ENCODE measurements around the gene DIO1. TPM values are rescaled to one million over a fixed set of nuclear protein-coding genes. Genes with fewer than 3 reads are reported as not detected.

Gene DIO1
- polyA plus RNA-seq, 2 donors: 0.04 to 0.31 TPM

DNA sequence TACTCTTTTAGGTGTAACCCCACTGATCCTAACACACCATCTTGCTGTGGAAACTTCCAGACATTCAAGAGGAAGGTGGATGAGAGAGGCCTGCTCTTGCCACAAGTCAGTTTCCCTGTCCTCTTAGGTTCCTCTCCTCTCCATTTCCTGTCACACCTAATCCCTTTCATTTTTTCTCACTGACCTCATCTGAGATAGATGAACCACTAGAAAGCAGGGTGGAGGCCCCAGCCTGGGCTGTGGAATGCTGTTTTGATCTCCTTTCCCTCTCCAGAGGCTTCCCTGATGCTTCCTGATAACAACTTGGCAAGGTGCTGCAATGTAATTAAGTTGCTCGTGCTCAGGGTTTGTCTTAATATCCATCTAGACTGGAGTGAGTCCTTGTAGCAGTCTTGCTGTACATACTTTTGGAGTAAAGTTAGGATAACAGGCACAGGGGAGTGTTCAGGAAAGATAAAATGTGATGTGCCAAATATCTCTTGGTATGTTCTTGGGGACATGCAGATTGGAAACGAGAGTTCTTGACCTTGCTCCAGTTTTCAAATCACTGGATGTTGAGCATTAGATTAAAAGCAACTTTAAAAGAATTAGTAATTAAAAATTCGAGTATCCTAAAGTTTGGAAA lies 63.3 kb downstream of the DIO1 start:
- peak overlapping the region; percentile 12 to 40 for H3K27ac ChIP-seq (ENCODE audit: low read depth in 2 of 2, low read length in 1 of 2)
- H3K9me3 ChIP-seq (ENCODE audit: control insufficient read depth in 2 of 2, insufficient read depth in 1 of 2, low read depth in 1 of 2, low read length in 1 of 2): no peaks in the 10 kb centered on the region
- WGBS, 2 donors: 45 to 49% methylated on average over 3 of the region's 3 CpGs
- H3K4me3 ChIP-seq (ENCODE audit: low read depth in 1 of 2, low read length in 2 of 2): no peak overlapping the region
- no peaks in the 10 kb centered on the region for H3K27me3 ChIP-seq (ENCODE audit: control insufficient read depth in 1 of 2, insufficient read depth in 2 of 2, low read length in 2 of 2)
- no peaks in the 10 kb centered on the region for H3K4me1 ChIP-seq (ENCODE audit: control insufficient read depth in 2 of 2, insufficient read depth in 2 of 2, low read length in 1 of 2)
- H3K36me3 ChIP-seq (ENCODE audit: control insufficient read depth in 2 of 2, insufficient read depth in 2 of 2, low read length in 1 of 2): peaks cover 0 to 9% of the 10 kb centered on the region in 2 donors

DNA sequence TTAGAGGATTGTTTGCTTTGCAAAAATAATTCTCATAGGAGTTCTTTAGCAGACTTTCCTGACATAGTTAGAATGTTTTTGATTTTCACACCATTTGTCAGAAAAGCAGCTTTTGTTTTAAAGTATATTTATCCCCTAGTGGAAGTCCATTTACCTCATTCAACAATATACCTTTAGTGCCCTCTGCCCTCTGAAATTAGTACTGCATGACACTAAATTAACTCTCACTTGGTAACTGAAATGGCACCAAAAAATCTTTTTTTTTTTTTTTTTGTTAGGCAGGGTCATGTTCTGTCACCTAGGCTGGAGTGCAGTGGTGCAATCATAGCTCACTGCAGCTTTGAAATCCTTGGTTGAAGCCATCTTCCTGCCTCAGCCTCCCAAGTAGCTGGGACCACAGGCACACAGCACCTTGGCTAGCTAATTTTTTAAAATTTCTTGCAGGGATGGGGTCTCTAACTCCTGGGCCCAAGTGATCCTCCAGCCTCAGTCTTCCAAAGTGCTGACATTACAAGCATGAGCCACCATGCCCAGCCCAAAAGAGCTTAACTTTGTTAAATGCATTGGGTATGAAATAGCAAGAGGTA lies 65.8 kb downstream of the DIO1 start:
- Histone ChIP-seq H3K36me3 (ENCODE audit: control insufficient read depth in 2 of 2, insufficient read depth in 2 of 2, low read length in 1 of 2) (peaks cover 6 to 23% of the 10 kb centered on the region in 2 donors), H3K27me3 (ENCODE audit: control insufficient read depth in 1 of 2, insufficient read depth in 2 of 2, low read length in 2 of 2) (no peaks in the 10 kb centered on the region), H3K9me3 (ENCODE audit: control insufficient read depth in 2 of 2, insufficient read depth in 1 of 2, low read depth in 1 of 2, low read length in 1 of 2) (no peaks in the 10 kb centered on the region), H3K4me3 (ENCODE audit: low read depth in 1 of 2, low read length in 2 of 2) (no peak overlapping the region), H3K27ac (ENCODE audit: low read depth in 2 of 2, low read length in 1 of 2) (no peak overlapping the region), H3K4me1 (ENCODE audit: control insufficient read depth in 2 of 2, insufficient read depth in 2 of 2, low read length in 1 of 2) (no peaks in the 10 kb centered on the region)

Other genes with a start within 250 kb of the DIO1 start
- under 1 TPM; 0.18 TPM for gene GLIS1, start 155.0 kb upstream of the DIO1 start, polyA plus RNA-seq
- gene NDC1, start 55.9 kb upstream of the DIO1 start, polyA plus RNA-seq: 1 to 10 TPM; 4.9 to 7.1 TPM
- 10 to 100 TPM; 13.5 to 20.3 TPM for gene YIPF1, start 4.4 kb upstream of the DIO1 start, polyA plus RNA-seq
- gene IFT25, start 51.5 kb downstream of the DIO1 start, polyA plus RNA-seq: 10 to 100 TPM; 18.9 to 23.7 TPM
- 10 to 100 TPM in 1 of 2 donors, 1 to 10 TPM in 1; 4.9 to 20.0 TPM for gene LRRC42, start 52.2 kb downstream of the DIO1 start, polyA plus RNA-seq
- gene LDLRAD1, start 124.0 kb downstream of the DIO1 start, polyA plus RNA-seq: under 1 TPM; 0.31 to 0.35 TPM
- 100 to 1,000 TPM; 127 to 210 TPM for gene TMEM59, start 159.0 kb downstream of the DIO1 start, polyA plus RNA-seq
- 1 to 10 TPM; 1.4 to 1.7 TPM for gene TCEANC2, start 159.4 kb downstream of the DIO1 start, polyA plus RNA-seq